HG03108 (cell line): ENCODE measurements around the gene KLLN.
"Not testable (repeated sequence)": the region's sequence is repeated elsewhere in the genome, so short reads cannot be mapped to it uniquely, and the experiment has no call there.

Source experiments
- ATAC-seq: cut with Tn5 transposase; IDR thresholded peaks from one replicate; pipeline ENCODE4 v1.9.1; 2021; ENCODE audit warnings: moderate library complexity; ENCODE audit not compliant: unreplicated experiment

Gene KLLN, protein sequence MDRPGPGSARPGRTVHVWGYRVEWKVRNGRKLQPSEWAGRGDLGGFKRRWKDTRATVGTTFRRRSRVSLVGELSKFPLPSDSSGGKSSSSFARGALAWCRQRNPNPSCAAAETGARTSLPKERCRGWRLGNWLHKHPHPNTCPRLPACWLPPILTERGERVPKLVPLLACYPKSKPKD

DNA sequence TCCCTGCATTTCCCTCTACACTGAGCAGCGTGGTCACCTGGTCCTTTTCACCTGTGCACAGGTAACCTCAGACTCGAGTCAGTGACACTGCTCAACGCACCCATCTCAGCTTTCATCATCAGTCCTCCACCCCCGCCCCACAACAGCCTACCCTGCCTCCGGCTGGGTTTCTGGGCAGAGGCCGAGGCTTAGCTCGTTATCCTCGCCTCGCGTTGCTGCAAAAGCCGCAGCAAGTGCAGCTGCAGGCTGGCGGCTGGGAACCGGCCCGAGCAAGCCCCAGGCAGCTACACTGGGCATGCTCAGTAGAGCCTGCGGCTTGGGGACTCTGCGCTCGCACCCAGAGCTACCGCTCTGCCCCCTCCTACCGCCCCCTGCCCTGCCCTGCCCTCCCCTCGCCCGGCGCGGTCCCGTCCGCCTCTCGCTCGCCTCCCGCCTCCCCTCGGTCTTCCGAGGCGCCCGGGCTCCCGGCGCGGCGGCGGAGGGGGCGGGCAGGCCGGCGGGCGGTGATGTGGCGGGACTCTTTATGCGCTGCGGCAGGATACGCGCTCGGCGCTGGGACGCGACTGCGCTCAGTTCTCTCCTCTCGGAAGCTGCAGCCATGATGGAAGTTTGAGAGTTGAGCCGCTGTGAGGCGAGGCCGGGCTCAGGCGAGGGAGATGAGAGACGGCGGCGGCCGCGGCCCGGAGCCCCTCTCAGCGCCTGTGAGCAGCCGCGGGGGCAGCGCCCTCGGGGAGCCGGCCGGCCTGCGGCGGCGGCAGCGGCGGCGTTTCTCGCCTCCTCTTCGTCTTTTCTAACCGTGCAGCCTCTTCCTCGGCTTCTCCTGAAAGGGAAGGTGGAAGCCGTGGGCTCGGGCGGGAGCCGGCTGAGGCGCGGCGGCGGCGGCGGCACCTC is at the start of gene KLLN, which contains the start of gene PTEN:
TSS of gene KLLN (minus strand) at position 481 of the 891 bp plus-strand sequence. CDS start 1,046 bp downstream, outside the sequence.
TSS of gene PTEN (plus strand) at position 573 of the 891 bp plus-strand sequence. CDS start 845 bp downstream, outside the sequence.
- peak; percentile 35 for ATAC-seq

DNA sequence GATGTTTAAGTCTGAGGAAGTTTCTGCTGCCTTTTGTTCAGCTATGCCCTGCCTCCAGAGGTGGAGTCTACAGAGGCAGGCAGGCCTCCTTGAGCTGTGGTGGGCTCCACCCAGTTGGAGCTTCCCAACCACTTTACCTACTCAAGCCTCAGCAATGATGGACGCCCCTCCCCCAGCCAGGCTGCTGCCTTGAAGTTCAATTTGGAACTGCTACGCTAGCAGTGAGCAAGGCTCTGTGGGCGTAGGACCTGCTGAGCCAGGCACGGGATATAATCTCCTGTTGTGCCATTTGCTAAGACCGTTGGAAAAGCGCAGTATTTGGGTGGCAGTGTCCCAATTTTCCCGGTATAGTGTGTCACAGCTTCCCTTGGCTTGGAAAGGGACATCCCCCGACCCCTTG is 40.1 kb upstream of the KLLN start:
- not testable (repeated sequence) for ATAC-seq

DNA sequence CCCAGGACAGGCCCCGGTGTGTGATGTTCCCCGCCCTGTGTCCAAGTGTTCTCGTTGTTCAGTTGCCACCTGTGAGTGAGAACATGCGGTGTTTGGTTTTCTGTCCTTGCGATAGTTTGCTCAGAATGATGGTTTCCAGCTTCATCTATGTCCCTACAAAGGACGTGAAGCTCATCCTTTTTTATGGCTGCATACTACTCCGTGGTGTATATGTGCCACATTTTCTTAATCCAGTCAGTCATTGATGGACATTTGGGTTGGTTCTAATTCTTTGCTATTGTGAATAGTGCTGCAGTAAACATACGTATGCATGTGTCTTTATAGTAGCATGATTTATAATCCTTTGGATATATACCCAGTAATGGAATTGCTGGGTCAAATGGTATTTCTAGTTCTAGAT is 34.6 kb upstream of the KLLN start:
- not testable (repeated sequence) for ATAC-seq

DNA sequence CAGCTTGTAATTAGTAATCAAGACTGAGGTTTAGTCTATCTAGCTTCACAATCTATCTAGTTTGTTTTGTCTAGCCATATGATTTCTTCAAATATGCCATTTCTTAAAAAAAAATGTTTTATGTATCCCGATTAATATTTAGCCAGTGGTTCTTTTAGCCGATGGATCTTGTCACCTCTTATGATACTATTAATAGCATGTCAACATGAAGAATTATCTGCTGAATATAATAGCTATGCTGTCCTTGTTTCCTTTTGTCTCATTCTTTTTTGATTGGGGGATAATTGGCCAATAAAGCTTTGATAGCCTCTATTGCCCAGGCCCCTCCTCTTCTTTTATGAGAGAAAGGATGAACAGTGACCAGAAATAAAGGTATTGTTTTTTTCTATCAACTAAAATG is 32.9 kb upstream of the KLLN start:
- ATAC-seq, result no peak

DNA sequence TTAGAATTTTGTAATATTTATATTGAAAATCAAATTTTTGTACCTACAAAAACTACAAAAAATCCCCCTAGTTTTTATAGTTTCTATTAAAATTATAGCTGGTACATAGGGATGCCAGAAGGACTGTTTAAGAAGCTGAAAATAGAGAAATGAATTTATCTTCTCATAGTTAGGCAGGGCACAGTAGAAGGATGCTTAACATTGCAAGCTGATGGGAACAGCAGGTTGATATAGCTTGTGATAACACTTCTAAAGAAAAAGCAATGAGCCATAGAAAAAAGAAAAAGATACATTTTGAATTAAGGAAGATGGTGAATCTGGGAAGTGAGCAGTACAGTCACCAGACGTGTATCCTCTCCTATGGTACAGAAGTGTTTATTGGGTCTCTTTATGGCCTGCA is 32.1 kb upstream of the KLLN start:
- ATAC-seq, result no peak

DNA sequence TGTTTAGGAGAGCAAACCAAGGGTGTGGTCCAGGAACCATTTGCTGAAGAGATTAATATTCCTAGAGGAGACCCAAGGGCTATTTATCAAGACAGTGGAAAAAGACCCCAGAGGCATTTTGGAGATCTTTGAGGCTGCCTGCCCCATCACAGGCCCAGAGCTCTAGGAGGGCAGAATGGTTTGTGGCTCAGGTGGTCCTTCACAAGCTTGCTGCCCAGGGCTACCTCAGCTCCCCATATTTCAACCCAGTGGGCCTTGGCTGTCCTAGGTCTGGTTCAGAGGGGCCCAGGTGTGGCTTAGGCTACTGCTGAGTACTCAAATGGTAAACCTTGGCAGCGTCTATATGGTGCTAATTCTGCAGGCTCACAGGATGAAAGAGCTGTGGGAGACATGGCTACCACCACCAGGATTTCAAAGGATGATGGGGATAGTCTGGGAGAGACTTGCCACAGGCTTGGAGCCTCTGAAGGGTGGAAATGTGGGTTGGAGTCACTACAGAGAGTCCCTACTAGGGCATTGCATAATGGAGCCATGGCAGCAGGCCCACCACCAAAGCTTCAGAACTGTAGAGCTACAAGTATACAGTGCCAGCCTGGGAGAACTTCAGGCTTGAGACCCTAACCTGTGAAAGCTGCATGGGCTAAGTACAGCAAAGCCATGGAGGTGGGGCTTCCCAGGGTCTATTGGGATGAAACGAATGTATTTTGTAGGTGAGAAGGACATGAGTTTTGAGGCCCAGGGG is 24.4 kb upstream of the KLLN start:
- ATAC-seq, result no peak

DNA sequence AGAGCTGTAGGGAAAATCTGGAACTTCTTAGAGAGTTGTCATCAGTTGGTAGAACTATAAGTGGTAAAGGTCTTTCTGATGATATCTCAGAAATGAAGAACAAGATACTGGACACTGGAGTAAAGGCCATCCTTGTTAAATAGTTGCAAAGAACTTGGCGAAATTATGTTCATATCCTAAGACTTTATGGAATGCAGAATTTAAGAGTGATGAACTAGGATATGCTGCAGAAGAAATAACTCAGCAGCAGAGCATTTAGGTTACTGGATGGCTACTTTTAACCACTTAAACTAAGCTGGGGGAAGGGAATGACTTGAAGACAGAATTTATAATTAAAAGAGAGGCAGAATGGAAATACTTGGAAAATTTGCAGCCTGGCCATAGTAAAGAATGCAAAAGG is 23.8 kb upstream of the KLLN start:
- no peak for ATAC-seq

DNA sequence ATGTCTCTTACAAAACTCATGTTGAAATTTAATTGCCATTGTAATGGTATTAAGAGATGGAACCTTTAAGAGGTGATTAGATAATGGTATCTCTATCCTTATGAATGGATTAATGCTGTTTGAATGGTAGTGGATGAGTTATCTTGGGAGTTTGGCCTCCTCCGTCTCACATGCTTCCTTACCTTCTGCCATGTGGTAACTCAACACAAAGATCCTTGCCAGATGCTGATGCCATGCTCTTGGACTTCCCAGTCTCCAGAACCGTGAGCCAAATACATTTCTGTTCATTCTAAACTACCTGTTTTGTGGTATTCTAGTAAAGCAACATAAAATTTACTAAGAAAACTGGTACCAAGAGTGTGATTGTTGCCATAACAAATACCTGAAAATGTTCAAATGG is 23.3 kb upstream of the KLLN start:
- no peak for ATAC-seq

DNA sequence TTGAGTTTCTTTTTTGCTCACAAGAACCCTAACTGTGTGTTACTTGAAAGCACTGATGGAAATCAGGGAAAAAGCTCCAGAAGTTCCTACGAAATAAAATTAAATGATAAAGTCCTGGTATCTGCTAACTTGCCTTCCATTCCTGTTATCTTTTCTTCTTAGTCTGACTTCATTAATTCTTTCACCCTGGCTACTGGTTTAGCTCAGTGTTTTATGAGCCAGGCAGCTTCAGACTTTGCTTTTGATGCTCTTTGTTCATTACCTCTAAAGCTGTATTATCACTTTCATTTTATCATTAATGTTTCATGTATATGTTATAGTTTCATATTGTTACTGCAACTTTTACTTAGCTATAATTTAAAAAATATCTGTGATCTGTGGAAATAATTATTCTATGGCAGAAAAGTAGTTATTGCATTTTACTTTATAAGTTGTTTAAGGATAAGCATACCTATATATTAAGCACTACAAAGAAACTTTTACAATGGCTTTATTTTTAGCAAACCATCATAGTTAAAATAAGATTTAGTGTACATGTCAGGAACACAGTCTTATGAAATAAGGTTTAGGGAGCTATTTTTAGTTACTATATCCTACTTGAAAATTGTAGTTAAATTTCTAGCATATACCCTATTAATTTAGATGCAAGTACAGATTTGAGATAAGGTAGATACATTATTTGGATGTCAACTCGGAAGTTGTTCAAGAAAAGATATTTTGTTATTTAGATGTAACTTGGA is 19.4 kb upstream of the KLLN start:
- no peak for ATAC-seq

DNA sequence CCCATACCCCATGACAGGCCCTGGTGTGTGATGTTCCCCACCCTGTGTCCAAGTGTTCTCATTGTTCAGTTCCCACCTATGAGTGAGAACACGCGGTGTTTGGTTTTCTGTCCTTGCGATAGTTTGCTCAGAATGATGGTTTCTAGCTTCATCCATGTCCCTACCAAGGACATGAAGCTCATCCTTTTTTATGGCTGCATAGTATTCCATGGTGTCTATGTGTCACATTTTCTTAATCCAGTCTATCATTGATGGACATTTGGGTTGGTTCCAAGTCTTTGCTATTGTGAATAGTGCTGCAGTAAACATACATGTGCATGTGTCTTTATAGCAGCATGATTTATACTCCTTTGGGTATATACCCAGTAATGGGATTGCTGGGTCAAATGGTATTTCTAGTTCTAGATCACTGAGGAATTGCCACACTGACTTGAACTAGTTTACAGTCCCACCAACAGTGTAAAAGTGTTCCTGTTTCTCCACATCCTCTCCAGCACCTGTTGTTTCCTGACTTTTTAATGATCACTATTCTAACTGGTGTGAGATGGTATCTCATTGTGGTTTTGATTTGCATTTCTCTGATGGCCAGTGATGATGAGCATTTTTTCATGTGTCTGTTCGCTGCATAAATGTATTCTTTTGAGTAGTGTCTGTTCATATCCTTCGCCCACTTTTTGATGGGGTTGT is 18.2 kb upstream of the KLLN start:
- ATAC-seq, result not testable (repeated sequence)

DNA sequence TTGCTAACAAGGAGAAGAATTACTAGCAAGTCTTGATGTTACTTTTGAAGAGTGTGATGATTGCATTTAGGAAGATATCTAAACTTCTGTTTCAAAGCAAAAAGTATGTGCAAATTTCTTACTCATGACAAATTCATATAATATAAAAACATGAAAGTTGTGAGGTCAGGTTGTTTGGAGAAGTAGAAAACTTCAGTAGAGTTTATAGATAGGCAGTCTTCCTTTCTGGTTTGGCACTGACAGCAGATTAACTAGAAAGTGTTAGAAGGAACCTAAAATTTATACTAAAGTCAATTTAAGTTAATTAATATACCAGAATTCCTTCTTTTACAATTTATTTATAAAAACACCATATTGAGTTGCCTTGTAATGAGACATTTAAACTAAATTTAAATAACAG is 17.0 kb upstream of the KLLN start:
- ATAC-seq, result no peak

DNA sequence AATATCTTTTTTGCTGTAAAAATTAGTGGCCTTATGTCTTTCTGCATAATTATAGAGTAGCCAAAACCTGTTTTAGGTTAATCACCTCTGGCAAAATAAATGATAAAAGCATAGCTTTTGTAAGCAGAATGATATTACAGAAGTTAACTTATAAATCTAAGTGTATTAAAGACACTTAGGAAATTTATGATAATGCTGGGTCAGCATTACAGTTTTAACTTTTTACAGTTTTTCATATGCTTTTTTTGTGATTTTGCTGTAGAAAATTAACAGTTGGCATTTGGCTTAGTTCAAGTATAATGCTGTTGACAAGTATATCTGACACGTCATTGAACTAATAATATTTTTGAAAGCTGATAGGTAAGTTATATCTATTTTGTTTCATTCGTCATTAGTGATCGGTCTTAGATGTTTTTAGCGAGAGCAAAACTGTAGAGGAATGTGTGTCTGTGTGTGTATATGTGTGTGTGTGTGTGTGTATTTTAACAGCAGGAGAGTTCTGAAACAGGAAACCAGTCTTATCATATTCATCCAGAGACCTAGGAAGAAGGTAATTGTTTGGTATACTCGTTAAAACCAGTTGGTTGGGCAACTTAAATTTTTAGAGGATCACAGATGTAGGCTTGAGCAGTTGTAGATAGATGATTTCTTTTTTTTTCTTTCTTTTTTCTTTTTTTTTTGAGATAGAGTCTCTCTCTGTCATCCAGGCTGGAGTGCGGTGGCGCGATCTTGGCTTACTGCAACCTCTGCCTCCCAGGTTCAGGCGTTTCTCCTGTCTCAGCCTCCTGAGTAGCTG is 15.5 kb upstream of the KLLN start:
- no peak for ATAC-seq

DNA sequence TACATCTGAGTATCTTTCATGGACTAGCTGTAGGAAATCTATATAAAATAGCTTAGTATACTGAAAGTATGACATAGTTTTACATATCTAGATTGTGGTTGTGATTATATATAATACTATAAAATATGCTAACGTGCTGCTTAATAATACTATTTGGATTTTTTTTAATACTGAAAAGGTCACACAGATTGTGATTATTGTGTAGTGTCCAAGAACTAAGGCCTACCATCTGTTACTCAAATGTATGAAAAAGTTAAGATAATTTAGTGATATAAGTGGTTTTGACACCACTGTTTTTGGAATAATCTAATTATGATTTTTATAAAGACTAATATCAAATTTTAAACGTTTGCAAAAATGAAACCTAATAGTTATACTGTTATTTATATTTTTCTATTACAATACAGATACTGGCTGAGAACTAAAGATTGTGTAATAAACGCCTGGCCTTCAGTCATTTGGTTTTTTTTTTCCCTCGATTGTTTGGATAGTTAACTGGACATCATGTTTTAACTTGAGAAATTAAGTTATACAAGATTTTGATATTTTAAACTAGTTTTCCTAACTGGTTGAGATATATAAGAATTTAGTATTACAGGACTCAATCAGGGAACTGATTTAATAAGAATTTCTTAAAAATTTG is 12.7 kb upstream of the KLLN start:
- ATAC-seq, result no peak

DNA sequence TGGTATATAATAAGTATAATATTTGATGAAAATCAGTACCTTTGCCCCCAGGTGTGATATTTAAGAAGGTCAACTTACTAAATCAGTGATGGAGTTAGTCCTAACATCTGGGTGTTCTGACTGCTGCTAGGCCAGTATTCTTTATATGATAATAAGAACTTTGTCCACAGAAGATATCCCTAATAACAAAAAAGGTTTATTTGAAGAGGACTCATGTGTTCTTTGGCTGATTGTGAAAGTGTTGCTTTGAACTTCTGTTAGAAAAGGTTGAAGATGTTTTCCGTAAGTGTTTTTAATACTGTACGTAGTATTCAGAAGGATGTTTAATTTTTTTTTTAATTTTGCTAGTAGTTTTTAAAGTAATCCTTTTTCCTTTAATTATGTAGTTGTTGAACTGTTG is 10.3 kb upstream of the KLLN start:
- ATAC-seq, result no peak

DNA sequence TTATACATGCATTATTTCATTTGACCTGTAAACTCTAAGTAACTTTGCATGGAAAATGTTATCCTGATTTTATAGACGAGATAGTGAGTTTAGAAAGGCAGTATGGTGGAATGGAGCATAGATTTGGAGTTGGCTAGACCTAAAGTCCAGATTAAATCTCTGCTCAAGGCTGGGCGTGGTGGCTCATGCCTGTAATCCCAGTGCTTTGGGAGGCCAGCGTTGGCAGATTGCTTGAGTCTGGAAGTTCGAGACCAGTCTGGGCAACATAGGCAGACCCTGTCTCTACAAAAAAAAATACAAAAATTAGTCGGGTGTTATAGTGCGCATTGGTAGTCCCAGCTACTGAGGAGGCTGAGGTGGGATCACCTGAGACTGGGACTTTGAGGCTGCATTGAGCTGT is 9.5 kb upstream of the KLLN start:
- ATAC-seq, result no peak

DNA sequence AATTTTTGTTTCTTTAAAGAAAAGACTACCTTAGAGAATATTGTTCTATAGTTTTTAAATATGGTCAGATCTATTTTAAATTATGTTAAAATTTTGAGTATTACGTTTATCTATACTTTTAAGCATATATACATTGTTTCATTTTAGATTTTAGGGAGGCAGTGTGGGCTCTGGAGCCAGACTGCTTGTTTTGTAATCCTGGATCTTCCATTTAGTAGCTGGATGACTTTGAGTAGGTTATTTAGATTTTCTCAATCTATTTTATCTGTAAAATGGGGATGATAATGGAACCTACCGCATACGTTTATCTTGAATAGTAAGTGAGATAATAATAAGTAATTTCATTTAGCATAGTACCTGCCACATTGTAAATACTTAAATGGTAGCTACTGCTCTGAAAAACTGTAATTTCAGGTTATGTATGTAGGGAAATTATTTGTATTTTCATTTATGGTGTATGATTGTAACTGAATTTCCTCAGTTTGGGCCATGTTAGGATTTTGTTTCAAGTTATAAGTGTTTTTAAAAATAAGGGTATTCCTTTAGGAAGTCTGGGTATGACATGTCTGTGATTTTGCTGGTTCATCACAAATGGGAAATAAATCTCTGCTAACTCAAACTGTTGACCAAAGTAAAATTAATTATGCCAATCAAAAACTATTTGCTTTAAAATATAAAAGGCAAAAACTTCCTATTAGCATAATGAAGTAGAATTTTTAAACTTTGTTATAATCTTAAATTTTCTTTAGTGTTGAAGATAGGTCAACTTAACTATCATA is 6.6 kb upstream of the KLLN start:
- no peak for ATAC-seq

DNA sequence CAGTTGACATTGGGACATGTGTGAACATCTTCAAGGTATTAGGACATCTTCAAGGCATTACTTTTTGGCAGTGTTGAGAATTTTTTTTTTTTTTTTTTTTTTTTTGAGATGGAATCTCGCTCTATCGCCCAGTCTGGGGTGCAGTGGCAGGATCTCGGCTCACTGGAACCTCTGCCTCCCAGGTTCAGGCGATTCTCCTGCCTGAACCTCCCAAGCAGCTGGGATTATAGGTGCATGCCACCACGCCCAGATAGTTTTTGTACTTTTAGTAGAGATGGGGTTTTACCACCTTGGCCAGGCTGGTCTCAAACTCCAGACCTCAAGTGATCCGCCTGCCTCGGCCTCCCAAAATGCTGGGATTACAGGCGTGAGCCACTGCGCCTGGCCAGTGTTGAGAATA is 5.8 kb upstream of the KLLN start:
- ATAC-seq, result not testable (repeated sequence)

DNA sequence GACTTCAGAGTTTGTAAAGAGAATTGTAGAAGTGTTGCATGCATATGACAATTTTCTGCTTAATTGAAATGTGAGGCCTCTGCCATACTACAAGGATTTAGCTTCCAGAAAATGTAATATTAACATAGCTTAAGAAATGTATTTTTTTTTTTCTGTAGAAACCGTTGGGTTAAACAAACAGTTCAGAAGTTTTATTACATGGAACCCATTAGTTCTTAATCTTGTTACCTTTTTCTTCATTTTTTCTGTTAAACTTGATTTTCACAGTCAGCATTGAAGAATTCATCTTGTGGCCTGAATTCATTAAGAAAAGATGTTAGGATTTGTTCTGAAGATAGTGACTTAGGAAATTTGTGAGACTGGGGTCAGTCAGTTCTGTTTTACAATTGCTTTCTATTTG is 4.9 kb upstream of the KLLN start:
- no peak for ATAC-seq
